Body of pancreas (tissue), 4 donors: Measurements from ENCODE around the gene DIRAS1.

Source experiments
- POLR2A ChIP-seq, 3 donors: fragments of 450-650 bp; IDR thresholded peaks; one replicate each; pipeline ENCODE4 v1.6.1; 2016; ENCODE audit warnings: antibody characterized with exemption in 3 of 3, mild to moderate bottlenecking in 2 of 3
- TF ChIP-seq, protein P1 (sequence below), 7 experiments: fragments of 450-650 bp in 4 of 7; fragments of 200-600 bp in 3 of 7; sonication (generic) in 3 of 7; IDR thresholded peaks; one replicate each; pipeline ENCODE4 v1.5.1; 2016 to 2019; ENCODE audit warnings: antibody characterized with exemption in 7 of 7

DNA sequence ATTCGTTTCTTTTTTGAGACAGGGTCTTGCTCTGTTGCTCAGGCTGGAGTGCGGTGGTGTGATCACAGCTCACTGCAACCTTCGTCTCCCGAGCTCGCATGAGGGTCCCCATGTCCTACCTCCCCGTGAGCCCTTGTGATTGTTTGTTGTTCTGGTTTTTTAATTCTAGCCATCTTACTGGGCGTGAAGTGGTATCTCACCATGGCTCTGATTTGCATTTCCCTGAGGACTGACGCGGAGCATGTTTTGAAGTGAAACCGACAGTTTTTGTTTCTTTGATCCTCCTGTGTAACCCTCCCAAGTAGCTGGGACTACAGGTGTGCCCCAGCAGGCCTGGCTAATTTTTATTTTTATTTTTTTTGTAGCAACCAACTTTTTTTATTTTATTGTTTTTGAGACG is 40.4 kb downstream of the DIRAS1 start:
- TF ChIP-seq, protein P1, sequence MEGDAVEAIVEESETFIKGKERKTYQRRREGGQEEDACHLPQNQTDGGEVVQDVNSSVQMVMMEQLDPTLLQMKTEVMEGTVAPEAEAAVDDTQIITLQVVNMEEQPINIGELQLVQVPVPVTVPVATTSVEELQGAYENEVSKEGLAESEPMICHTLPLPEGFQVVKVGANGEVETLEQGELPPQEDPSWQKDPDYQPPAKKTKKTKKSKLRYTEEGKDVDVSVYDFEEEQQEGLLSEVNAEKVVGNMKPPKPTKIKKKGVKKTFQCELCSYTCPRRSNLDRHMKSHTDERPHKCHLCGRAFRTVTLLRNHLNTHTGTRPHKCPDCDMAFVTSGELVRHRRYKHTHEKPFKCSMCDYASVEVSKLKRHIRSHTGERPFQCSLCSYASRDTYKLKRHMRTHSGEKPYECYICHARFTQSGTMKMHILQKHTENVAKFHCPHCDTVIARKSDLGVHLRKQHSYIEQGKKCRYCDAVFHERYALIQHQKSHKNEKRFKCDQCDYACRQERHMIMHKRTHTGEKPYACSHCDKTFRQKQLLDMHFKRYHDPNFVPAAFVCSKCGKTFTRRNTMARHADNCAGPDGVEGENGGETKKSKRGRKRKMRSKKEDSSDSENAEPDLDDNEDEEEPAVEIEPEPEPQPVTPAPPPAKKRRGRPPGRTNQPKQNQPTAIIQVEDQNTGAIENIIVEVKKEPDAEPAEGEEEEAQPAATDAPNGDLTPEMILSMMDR (IDR thresholded peaks at IDR 0.05), result no peak
- no peak for TF ChIP-seq POLR2A (IDR thresholded peaks at IDR 0.05)
